NCI-H187 treated with DMSO at 0.1 percent for 48 hours (cell line): ENCODE data around the gene OASL.
"Not testable (repeated sequence)": the region's sequence is repeated elsewhere in the genome, so short reads cannot be mapped to it uniquely, and the experiment has no call there.

Experiments used
- DNase-seq: peaks from one replicate; lab custom pipeline; 2025; lab: John Stamatoyannopoulos, UW

OASL gene

DNA sequence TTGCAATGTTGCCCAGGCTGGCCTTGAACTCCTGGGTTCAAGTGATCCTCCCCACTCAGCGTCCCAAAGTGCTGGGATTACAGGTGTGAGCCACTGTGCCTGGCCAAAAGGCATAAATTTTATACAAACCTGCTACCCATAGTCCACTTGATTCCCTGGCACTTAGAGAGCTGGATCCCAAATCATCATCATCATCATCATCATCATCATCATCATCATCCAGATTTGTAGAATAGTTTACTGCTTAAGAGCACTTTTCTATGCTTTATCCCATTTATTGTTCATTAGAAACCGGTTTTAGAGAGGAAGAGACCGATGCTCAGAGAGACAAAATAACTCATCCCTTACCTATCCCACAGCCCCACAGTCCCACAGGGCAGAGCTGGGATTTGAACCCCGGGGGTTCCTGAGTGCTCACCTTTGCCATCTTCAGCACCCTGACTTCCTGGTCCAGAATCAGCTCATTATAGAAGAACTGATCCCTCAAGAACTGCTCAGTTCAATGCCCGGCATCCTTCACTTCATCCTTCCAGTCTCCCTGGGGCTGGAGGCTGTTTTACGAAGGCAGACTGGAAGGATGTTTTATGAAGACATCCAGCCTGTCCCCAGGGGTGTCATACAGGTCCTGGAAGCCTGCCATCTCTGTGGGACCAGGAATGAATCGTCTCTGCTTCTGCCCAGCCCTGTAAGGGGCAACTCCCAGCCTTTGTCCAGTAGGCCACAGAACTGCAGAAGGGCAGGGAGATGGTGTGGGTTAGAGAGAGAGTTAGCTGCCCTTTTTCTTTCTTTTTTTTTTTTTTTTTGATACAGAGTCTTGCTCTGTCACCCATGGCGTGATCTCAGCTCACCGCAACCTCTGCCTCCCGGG lies 20.2 kb upstream of the OASL start:
- DNase-seq, result no peak

DNA sequence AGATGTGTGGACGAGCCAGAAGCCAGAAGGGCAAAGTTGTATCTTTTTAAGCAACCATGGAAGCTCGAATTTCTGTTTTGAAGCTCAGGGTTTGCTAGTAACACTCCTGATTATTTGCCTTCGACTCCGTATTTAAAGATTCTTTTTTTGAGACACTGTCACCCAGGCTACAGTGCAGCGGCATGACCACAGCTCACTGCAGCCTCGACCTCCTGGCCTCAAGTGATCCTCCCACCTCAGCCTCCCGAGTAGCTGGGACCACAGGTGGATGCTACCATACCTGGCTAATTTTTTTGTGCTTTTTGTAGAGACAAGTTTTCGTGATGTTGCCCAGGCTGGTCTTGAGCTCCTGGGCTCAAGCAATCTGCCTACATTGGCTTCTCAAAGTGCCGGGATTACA lies 18.7 kb upstream of the OASL start:
- no peak for DNase-seq

DNA sequence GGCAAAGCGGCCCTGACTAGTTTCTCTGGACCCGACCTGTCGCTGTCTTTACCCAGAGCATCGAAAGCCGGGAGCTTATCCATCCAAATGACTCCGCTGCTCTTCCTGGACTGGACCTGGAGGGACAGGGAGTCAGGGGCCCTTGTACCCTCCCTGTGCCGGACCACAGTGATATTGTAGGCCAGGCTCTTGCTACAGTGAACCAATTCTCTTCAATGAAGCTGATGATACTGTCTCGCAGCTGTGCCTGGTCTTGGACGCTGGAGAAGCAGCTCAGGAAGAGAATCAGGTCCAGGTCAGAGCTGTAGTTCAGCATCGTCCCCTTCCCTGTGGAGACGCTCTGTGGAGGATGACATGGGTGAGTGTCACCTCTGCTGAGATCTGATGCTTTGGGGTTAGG lies 14.7 kb upstream of the OASL start:
- DNase-seq, result no peak

DNA sequence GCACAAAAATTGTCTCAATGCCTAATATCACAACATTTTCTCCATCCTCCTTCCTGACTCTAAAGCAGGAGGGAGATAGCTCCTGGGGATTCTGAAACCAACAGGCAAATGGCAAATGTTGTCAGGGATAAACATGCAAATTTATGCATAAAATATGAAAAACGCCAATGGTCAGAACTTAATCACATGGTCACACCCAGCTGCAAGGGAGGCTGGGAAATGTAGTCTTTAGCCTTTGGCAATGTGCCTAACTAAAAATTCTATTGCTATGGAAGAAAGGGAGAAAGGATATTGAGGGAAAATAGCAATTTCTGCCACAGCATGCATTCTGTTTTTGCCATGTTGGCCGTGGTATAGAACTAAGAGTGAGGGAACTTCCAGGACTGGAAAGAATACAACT lies 11.7 kb upstream of the OASL start:
- no peak for DNase-seq

DNA sequence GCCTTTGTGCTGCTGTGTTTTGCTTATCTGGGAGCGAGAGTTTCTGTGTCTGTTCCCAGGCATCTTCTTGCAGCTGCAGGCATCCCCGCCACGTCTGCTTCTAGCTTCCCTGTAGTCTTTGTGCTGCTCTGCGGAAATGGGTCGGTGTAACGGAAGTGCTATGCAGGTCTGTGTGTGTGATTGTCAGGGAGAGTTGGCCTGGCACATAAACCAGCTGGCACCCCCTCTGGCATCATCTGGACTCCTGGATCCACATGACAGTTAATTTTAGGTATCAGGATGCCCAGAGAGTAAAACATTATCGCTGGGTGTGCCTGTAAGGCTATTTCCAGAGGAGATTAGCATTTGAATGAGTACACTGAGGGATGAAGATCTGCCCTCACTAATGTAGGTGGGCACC lies 9.4 kb upstream of the OASL start:
- no peak for DNase-seq

DNA sequence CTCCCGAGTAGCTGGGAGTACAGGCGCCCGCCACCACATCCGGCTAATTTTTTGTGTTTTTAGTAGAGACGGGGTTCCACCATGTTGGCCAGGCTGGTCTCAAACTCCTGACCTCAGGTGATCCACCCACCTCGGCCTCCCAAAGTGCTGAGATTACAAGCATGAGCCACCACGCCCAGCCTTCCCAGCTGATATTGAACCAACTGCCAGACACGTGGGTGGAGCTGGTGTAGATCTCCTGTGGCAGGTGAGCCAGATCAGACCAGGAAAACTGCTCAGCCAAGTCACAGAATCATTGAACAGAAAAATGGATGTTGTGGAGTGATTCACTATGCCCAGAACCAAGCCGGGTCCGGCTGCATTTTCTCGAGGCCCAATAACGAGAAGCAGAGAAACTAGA lies 8.4 kb upstream of the OASL start:
- not testable (repeated sequence) for DNase-seq

DNA sequence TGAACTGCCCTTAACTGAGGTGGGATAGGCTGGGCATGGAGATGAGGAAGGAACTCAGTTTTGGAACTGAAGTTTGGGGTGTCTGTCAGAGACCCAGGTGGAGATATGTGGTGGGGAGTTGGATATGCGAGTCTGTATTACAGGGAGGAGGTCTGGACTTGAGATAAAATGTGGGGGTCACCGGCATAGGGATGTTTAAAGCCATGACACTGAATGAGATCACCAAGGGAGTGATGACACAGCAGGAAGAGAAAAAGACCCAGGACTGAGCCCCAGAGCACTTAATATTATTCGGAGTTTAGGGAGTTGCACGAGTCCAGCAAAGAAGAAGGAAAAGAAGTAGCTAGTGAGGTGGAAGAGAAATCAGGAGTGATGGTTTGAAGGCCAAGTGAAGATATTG lies 4.0 kb upstream of the OASL start:
- DNase-seq, result no peak

DNA sequence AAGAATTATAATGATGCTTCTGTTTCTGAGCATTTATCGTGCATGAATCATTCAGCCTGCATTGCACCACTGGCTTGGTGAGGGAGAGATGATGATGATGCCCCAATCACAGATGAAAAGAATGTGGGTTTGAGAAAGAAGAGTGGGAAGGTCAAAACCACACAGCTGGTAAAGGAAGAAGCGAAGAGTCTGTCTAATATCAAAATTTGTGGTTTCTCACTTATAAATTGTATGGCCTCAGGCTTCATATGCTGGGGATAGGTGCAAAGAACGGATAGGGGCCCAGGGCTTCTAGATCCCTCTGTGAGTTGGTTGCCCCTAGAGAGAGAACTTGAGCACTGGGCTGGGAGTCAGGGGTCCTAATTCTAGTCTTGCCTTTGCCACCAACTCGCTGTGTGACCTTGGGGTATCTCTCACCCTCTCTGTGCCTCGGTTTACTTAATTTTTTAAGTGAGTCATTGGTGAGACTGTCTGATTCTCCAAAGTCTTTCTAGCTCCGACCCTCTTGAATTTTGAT lies 2.2 kb downstream of the OASL start:
- DNase-seq, result no peak

DNA sequence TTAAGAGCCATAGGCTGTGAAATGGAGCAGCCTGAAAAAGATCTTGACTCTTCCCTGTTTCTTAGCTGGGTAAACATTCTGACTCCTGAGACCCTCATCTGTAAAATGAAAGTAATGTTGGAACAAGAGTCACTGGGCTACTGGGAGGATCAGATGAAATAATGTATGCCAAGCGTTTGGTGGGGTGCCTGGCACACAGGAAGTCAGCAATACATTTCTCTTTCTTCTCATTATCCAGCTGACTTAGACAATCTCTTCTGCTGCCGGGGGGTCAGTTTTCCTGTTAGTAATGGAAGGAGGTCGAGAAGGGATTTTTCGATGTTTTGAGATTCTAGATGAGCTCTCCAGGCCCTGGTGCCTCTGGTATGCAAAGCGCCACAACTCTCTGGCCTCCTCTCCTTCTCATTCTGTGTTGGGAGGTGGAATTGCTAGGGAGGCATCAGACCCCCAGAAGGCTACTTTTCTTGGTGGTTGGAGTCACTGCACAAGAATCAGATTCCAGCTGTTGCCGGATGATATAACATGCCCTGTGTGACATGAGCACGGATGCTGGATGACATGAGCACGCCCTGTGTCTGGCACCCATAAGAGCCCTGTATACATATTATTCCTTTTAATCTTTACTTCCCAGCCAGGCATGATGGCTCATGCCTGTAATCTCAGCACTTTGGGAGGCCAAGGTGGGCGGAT lies 4.3 kb downstream of the OASL start:
- no peak for DNase-seq

DNA sequence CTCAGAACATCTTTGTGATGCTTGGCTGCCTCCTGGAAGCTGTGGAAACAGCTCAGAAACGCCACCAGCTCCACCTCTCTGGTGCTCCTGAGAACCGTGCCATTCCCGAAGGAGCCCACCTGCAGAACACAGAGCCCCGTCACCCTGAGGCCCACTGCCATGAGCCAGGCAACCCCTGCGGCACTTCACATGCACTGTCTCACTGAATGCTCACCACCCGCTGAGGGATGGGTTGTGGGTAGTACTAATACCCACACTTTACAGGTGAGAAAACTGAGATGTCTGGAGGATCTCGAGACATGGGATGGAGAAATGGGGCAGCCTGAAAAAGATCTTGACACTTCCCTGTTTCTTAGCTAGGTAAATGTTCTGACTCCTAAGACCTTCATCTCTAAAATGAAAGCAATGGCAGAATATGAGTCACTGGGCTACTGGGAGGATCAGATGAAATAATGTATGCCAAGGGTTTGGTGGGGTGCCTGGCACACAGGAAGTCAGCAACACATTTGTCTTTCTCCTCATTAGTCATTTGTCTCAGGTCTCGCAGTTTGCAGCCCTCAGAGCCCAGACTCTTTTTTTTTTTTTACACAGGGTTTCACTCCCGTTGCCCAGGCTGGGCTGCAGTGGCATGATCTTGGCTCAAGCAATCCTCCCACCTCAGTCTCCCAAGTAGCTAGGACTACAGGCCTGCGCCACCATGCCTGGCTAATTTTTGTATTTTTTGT lies 5.3 kb downstream of the OASL start:
- no peak for DNase-seq

DNA sequence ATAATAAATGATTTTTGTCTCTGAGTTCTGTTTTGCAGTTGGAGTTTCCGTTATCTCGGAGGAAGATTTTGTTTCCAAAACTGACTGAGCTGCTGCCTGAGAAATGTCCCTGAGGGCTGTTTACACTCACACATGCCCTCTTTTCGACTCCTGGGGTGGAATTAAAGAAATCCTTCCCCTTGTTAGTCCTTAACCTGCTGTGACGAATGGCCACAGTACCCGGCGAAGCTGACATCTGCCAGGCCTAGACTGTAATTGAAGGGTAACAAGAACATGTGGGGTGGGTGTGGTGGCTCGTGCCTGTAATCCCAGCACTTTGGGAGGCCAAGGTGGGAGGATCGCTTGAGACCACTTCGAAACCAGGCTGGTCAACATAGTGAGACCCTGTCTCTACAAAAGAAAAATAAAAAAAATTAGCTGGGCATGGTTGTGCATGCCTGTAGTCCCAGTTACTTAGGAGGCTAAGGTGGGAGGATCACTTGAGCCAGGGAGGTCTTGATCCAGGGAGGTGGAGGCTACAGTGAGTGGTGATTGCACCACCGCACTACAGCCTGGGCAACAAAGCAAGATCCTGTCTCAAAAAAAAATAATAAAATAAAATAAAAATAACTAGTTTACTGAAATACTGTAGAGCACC lies 8.4 kb downstream of the OASL start:
- no peak for DNase-seq

DNA sequence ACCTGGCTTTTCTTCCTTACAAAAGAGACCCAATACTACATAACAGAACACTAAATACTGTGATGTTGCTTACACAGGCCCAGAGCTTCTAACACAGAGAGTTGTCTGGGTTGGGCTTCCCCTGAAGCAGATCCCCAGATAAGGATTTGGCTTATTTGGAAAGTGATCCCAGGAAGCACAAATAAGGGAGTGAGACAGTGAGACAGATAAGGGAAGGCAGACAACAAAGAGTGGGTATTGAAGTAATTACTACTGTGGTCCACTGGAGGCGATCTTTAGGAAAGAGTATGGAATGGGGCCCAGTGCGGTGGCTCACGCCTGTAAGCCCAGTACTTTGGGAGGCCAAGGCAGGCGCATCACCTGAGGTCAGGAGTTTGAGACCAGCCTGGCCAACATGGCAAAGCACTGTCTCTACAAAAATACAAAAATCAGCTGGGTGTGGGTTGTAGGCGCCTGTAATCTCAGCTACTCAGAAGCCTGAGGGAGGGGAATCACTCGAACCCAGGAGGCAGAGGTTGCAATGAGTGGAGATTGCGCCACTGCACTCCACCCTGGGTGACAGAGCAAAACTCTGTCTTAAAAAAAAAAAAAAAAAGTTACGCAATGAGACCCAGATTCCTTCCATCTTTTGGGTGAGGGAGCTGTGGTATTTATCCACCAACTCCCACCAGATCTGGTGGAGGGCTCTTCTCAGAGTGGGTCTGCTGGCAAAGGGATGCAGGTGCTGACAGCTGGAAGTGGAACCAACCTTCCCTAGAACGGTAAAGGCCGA lies 12.6 kb downstream of the OASL start:
- DNase-seq, result no peak

DNA sequence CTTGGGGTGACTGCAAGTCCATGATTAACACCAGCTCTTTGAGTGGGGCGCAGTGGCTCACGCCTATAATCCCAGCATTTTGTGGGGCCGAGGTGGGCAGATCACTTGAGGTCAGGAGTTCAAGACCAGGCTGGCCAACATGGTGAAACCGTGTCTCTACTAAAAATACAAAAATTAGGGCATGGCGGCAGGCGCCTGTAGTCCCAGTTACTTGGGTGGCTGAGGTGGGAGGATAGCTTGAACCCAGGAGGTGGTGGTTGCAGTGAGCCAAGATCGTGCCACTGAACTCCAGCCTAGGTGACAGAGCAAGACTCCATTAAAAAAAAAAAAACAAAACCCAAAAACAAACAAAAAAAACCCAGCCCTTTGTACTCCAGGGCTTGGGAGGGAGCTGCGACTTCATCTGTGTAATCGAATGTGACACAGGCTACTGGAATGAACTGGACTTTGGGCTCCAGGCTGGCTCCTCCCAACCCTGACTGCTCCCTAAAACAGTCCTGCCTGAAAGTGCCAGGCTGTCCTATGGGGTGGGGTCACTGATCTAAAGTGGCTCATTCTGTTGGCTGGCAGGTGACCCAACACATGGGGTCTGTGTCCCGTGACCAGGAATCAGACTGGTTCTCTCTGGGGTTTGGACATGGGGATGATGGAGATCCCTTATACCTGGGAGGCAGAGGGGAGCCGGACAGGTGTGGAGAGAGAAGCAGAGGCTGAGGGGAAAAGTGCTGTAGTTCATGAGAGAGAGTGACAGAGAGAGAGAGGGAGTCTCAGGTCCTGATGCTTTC lies 13.4 kb downstream of the OASL start:
- no peak for DNase-seq

DNA sequence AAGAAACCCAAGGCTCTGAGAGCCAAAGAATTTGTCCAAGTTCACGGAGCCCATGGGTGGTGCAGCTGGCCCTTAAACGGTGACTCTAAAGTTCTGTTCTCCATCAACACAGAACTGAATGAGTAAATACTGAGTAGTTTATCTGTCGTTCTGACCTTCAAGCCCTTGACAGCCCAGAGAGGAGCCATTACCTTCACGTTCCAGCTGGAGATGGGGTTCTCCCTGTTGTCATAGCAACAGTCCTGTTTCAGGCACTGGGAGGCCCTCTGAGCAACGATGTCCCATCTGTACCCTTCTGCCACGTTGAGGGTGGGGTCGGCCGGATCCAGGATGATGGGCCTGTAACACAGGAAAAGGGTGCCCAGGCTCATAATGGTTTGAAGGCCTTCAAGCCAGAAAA lies 15.2 kb downstream of the OASL start:
- DNase-seq, result no peak

DNA sequence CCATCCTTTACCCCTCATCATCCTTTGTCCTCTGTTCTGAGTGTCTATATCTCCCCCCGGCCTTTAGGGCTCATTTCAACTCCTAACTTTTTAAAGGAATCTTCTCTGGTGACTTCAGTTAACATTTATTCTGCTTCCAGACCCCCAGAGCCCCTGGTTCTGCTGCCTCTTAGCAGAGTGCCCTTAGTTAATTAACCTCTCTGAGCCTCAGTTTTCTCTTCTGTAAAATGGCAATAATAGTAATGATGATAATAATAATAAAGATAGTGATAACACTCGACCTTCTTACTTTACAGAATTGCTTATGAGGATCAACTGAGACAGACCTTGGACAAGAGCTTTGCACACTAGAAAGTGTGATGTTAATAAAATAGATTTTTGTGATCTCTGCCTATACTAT lies 16.3 kb downstream of the OASL start:
- DNase-seq, result no peak

DNA sequence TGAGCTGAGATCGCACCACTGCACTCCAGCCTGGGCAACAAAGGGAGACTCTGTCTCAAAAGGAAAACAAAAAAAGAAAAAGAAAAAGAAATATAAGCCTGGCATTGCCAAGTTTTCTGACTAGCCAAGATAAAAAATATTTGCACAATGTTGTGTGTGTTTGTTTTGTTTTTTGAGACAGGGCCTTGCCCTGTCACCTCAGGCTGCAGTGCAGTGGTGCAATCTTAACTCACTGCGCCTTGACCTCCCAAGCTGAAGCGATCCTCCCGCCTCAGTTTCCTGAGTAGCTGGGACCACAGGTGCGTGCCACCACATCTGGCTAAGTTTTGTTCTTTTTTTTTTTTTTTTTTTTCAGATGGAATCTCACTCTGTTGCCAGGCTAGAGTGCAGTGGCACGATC lies 17.3 kb downstream of the OASL start:
- DNase-seq, result no peak

DNA sequence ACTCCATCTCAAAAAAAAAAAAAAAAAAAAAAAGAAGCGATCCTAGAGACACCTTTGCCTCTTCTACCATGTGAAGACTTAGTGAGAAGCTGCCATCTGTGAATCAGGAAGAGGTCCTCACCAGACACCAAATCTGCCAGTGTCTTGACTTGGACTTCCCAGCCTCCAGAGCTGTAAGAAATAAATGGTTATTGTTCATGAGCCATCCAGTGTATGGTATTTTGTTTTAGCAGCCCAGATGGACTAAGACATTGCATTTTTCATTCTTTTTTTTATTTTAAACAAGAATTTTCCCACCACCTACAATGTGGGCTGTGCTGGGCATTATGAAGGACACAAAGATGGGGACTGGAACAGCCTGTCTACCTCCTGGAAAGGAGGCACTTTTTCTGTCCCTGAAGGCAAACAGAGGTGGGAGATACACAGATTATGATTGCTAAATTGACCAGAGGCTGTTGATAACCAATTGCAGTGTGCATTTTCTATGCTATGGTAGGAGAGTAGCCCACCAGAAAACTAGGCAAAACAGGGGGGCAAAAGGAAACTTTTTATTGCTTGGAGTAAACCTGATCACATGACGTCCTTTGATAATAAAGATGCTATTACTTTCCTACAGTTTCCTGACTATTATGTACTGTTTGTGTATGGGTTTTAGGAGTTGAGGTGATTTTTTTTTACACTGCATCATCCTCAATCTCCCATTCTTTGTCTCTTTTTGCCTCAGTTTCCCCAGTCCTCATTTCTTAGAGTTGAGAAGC lies 20.0 kb downstream of the OASL start:
- no peak for DNase-seq

DNA sequence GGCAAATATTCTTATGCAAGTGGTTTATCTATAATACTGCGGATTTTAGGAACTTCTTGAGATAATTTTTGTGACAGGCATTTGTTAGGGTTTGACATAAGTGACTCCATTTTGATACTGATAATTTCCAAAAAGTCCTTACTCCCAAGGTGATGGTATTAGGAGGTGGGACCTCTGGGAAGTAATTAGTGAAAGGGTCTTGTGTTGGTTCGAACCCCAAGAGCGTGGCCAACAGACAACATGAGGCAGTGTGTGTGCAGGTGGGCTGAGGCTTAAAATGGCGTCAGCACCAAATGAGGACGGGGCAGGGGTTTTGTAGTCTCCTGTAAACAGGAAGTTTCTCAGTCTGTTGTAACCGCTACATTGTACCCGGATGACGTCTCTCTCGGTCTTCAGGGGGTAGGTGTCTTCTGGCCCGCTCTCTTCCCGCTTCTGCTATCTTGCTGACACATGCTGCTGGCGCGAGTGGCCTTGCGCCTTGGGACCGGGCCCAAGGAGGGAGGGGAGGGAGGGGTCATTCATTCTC lies 21.0 kb downstream of the OASL start:
- no peak for DNase-seq
